DOHH2 (cell line): Measurements from ENCODE around the gene ADAMTSL5.
"Not testable (repeated sequence)": the region's sequence is repeated elsewhere in the genome, so short reads cannot be mapped to it uniquely, and the experiment has no call there.

Source experiments
- H3F3A ChIP-seq: fragments of 200-600 bp; sonication (generic), shearing (Covaris generic); 2 replicates; pipeline ENCODE4 v1.6.0; 2016; ENCODE audit warnings: antibody characterized with exemption, mild to moderate bottlenecking; ENCODE audit not compliant: control insufficient read depth, insufficient read depth
- H3K27ac ChIP-seq: fragments of 200-600 bp; sonication (generic); 2 replicates; pipeline ENCODE4 v1.5.1; 2014; ENCODE audit warnings: low read depth, mild to moderate bottlenecking, low read length, moderate library complexity
- H3K27me3 ChIP-seq: fragments of 200-600 bp; sonication (generic); 2 replicates; pipeline ENCODE4 v1.6.1; 2014; ENCODE audit warnings: mild to moderate bottlenecking, low read length, mixed read lengths; ENCODE audit not compliant: control insufficient read depth
- H3K36me3 ChIP-seq: fragments of 200-600 bp; sonication (generic); 2 replicates; pipeline ENCODE4 v1.6.1; 2014; ENCODE audit warnings: mild to moderate bottlenecking, low read length, moderate library complexity, mixed read lengths; ENCODE audit not compliant: control insufficient read depth
- H3K4me1 ChIP-seq: fragments of 200-600 bp; sonication (generic); 2 replicates; pipeline ENCODE4 v1.6.1; 2014; ENCODE audit warnings: mild to moderate bottlenecking, low read length, mixed read lengths; ENCODE audit not compliant: control insufficient read depth
- H3K4me2 ChIP-seq: fragments of 200-600 bp; sonication (generic); 2 replicates; pipeline ENCODE4 v1.6.0; 2014; ENCODE audit warnings: mild to moderate bottlenecking, low read length, moderate library complexity
- H3K4me3 ChIP-seq: fragments of 200-600 bp; sonication (generic); 2 replicates; pipeline ENCODE4 v1.5.1; 2014; ENCODE audit warnings: mild to moderate bottlenecking, low read length, mixed read lengths
- H3K79me2 ChIP-seq: fragments of 200-600 bp; sonication (generic); 2 replicates; pipeline ENCODE4 v1.6.1; 2014; ENCODE audit warnings: mild to moderate bottlenecking, low read length, mixed read lengths; ENCODE audit not compliant: control insufficient read depth
- H3K9me2 ChIP-seq: fragments of 200-600 bp; sonication (generic); replicated peaks from 2 replicates; pipeline ENCODE4 v1.6.1; 2014; ENCODE audit warnings: mild to moderate bottlenecking, low read length, mixed read lengths; ENCODE audit not compliant: control insufficient read depth
- H3K9me3 ChIP-seq: fragments of 200-600 bp; sonication (generic); 2 replicates; pipeline ENCODE4 v1.6.1; 2014; ENCODE audit warnings: antibody characterized with exemption, low read length, mixed read lengths; ENCODE audit not compliant: control insufficient read depth, insufficient read depth
- H4K20me1 ChIP-seq: fragments of 200-600 bp; sonication (generic); 2 replicates; pipeline ENCODE4 v1.6.0; 2014; ENCODE audit warnings: low read depth, mild to moderate bottlenecking, antibody characterized with exemption, low read length, moderate library complexity; ENCODE audit not compliant: control insufficient read depth, insufficient read depth
- CTCF ChIP-seq: fragments of 200-600 bp; sonication (generic); IDR thresholded peaks from one replicate; pipeline ENCODE4 v1.5.1; 2014; ENCODE audit warnings: antibody characterized with exemption, mild to moderate bottlenecking, low read depth, low read length; ENCODE audit not compliant: poor library complexity, severe bottlenecking
- EZH2phosphoT487 ChIP-seq: fragments of 200-600 bp; sonication (generic); IDR thresholded peaks from 2 replicates; pipeline ENCODE4 v1.6.1; 2017; ENCODE audit warnings: borderline replicate concordance, mild to moderate bottlenecking, antibody characterized with exemption, low read length, moderate library complexity, mixed read lengths

ADAMTSL5 gene

GRCh38 chr19:1531587-1531986 is 18.8 kb upstream of the ADAMTSL5 start:
- Histone ChIP-seq H3K4me3 (no peak overlapping the region), H3K36me3 (no peaks in the 10 kb centered on the region), H4K20me1 (no peaks in the 10 kb centered on the region), H3F3A (no peaks in the 10 kb centered on the region), H3K27me3 (no peaks in the 10 kb centered on the region), H3K9me3 (no peaks in the 10 kb centered on the region), H3K4me2 (no peak overlapping the region), H3K9me2 (no peaks in the 10 kb centered on the region), H3K79me2 (no peaks in the 10 kb centered on the region), H3K4me1 (no peaks in the 10 kb centered on the region), H3K27ac (no peak overlapping the region)
- TF ChIP-seq CTCF (no peak), EZH2phosphoT487 (no peak)

- H3K4me3 ChIP-seq, H3K4me1 ChIP-seq, H3K4me2 ChIP-seq, H3K9me3 ChIP-seq, H3K9me2 ChIP-seq, H3K27ac ChIP-seq, H4K20me1 ChIP-seq, H3K27me3 ChIP-seq, H3K79me2 ChIP-seq, H3K36me3 ChIP-seq, H3F3A ChIP-seq: not testable (repeated sequence)
These were observed 18.0 kb upstream of the ADAMTSL5 start for GRCh38 chr19:1530856-1531255.

- no peaks in the 10 kb centered on the region for H3K9me2 ChIP-seq
- no peaks in the 10 kb centered on the region for H3K27me3 ChIP-seq
- H3K9me3 ChIP-seq = no peaks in the 10 kb centered on the region
- no peaks in the 10 kb centered on the region for H3K36me3 ChIP-seq
- no peak overlapping the region for H3K4me2 ChIP-seq
- TF ChIP-seq EZH2phosphoT487 = no peak
- TF ChIP-seq CTCF = no peak
- no peaks in the 10 kb centered on the region for H3K4me1 ChIP-seq
- no peaks in the 10 kb centered on the region for H3F3A ChIP-seq
- no peak overlapping the region for H3K4me3 ChIP-seq
- no peak overlapping the region for H3K27ac ChIP-seq
- no peaks in the 10 kb centered on the region for H4K20me1 ChIP-seq
- no peaks in the 10 kb centered on the region for H3K79me2 ChIP-seq
These were observed 16.6 kb upstream of the ADAMTSL5 start for GRCh38 chr19:1529430-1529816.

GRCh38 chr19:1528596-1529429 is 16.0 kb upstream of the ADAMTSL5 start:
- no peaks in the 10 kb centered on the region for H3K79me2 ChIP-seq
- H3K4me2 ChIP-seq = no peak overlapping the region
- TF ChIP-seq EZH2phosphoT487 = no peak
- no peak for TF ChIP-seq CTCF
- H3K27me3 ChIP-seq = no peaks in the 10 kb centered on the region
- no peaks in the 10 kb centered on the region for H3K36me3 ChIP-seq
- no peaks in the 10 kb centered on the region for H3K4me1 ChIP-seq
- H3K27ac ChIP-seq = no peak overlapping the region
- no peaks in the 10 kb centered on the region for H4K20me1 ChIP-seq
- H3K4me3 ChIP-seq = no peak overlapping the region
- no peaks in the 10 kb centered on the region for H3K9me2 ChIP-seq
- no peaks in the 10 kb centered on the region for H3K9me3 ChIP-seq
- H3F3A ChIP-seq = no peaks in the 10 kb centered on the region
